HG02610 (cell line): ENCODE measurements around the gene TPRX1.
"Not testable (repeated sequence)": the region's sequence is repeated elsewhere in the genome, so short reads cannot be mapped to it uniquely, and the experiment has no call there.

Experiments
- ATAC-seq: cut with Tn5 transposase; IDR thresholded peaks from one replicate; pipeline ENCODE4 v1.9.1; 2021; ENCODE audit warnings: mild to moderate bottlenecking, moderate library complexity; ENCODE audit not compliant: unreplicated experiment

TPRX1 gene

DNA sequence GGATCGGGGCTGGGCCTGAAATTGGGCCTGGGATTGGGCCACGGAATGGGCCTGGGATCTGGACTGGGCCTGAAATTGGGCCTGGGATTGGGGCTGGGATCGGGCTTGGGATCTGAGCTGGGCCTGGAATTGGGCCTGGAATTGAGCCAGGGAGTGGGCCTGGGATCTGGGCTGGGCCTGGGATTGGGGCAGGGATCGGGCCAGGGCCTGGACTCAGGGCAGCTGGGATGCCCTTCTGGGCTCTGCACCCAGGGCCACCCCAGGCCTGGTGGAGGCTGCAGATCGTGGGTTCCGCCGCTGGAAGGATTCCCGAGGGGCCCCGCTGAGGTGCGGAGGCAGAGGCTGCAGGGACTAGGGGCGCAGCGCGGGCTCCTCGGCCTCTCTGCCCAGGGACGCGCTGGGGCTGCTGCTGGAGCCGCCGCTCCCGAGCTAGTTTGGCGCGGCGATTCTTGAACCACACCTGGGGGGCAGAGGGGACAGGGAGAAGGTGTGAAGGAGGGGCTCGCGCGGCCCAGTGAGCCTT, 1.8 kb downstream of the TPRX1 start:
- no peak for ATAC-seq

- ATAC-seq = no peak
These were observed 3.1 kb downstream of the TPRX1 start for GRCh38 chr19:47801270-47801669.

- ATAC-seq = no peak
These were observed 5.5 kb downstream of the TPRX1 start for GRCh38 chr19:47798904-47799266.

GRCh38 chr19:47797996-47798903, 6.1 kb downstream of the TPRX1 start:
- no peak for ATAC-seq

DNA sequence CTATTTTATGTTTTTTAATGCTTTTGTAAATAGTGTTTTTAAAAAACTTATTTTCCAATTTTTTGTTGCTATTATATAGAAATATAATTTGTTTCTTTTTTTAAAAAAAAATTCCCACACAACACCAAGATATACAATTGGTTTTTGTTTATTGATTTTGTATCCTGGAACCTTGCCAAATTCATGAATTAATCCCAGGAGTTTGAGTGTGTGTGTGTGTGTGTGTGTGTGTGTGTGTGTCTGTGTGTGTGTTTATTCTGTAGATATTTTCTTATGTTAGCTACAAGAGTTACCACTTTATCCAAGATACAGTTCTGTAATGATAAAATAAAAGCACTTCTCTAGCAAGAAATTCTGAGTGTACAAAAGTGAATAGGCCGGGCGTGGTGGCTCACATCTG, 7.6 kb downstream of the TPRX1 start:
- ATAC-seq = no peak

DNA sequence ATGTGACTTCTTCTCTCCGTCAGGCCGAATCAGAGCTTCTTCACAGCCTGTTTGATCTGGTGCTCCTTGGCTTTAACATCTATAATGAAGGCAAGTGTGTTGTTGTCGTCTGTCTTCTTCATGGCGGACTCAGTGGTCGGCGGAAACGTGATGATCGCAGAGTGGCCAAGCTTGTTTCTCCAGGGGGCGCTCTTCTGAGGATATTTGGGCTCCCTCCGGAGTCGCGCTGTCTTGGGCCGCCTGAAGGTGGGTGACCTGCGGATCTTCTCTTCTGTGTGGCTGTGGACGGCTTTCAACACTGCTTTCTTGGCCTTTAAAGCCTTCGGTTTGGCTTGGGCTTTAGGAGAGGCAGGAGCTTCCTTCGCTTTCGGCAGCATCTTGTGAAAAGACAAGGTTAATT, 9.8 kb downstream of the TPRX1 start:
- no peak for ATAC-seq

DNA sequence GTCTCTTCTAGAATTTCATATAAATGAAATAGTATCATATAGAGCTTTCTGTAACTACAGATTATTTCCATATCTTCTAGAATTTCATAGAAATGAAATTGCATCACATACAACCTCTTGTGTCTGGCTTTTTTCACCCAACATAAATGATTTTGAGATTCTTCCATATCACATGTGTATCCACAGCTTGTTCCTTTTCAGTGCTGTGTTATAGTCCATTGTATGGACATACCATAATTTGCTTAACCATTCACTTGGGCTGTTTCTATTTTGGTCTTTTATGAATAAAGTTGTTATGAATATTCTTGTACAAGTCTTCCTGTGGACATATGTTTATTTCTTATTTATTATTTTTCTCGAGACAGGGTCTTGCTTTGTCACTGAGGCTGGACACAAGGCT, 11.7 kb downstream of the TPRX1 start:
- ATAC-seq = no peak

DNA sequence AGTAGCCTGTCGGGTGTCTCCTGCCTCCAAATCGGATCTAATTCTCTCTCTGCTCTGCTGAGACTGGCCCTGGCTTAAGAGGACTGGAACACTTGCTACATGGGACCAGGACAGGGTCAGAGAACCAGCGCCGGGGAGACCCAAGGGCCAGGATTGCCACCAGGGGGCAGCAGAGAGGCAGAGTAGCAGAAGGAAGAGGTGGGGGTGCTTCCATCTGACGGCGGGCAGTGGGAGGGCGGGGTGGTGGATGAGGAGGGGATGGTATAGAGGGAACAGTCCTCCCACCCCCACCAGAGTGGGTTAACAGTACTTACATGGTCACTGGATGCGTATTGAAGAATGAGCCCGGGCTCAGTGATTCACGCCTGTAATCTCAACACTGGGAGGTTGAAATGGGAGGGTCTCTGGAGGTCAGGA, 13.9 kb downstream of the TPRX1 start:
- no peak for ATAC-seq

DNA sequence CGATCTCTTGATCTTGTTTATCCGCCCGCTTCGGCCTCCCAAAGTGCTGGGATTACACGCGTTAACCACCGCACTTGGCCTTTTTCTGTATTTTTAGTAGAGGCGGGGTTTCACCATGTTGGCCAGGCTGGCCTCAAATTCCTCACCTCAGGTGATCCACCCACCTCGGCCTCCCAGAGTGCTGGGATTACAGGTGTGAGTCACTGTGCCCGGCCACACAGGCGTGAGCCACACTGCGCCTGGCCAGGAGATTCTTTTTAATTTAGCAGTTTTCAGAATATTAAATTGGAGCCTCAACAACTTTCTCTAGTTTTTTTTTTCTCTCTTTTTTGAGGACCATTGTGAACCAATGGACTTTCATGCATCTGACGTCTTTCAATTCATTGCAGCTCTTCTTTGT, 14.5 kb downstream of the TPRX1 start:
- not testable (repeated sequence) for ATAC-seq

- not testable (repeated sequence) for ATAC-seq
These were observed 17.0 kb downstream of the TPRX1 start for GRCh38 chr19:47787307-47787706.

DNA sequence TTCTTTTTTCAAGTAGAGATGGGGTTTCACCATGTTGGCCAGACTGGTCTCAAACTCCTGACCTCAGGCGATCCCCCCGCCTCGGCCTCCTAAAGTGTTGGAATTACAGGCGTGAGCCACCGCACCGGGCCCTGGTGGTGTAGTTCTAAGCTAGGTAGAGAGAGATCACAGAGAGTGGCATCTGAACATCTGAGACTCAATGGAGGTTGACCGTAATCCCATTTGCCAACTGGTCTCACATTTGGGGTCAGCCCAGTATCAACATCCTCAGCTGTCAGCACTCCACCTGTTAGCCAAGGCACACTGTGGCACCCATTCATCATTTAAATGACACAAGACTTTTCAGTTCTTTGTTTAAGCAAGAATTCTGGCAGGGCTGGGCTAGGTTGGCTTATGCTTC, 17.8 kb downstream of the TPRX1 start:
- no peak for ATAC-seq

GRCh38 chr19:47781590-47782262, 22.6 kb downstream of the TPRX1 start:
- ATAC-seq = no peak

- ATAC-seq = no peak
These were observed 24.2 kb downstream of the TPRX1 start for GRCh38 chr19:47780215-47780551.

- ATAC-seq = no peak
These were observed 24.7 kb downstream of the TPRX1 start for GRCh38 chr19:47779524-47780214.

GRCh38 chr19:47778954-47779351, 25.4 kb downstream of the TPRX1 start:
- ATAC-seq = no peak

DNA sequence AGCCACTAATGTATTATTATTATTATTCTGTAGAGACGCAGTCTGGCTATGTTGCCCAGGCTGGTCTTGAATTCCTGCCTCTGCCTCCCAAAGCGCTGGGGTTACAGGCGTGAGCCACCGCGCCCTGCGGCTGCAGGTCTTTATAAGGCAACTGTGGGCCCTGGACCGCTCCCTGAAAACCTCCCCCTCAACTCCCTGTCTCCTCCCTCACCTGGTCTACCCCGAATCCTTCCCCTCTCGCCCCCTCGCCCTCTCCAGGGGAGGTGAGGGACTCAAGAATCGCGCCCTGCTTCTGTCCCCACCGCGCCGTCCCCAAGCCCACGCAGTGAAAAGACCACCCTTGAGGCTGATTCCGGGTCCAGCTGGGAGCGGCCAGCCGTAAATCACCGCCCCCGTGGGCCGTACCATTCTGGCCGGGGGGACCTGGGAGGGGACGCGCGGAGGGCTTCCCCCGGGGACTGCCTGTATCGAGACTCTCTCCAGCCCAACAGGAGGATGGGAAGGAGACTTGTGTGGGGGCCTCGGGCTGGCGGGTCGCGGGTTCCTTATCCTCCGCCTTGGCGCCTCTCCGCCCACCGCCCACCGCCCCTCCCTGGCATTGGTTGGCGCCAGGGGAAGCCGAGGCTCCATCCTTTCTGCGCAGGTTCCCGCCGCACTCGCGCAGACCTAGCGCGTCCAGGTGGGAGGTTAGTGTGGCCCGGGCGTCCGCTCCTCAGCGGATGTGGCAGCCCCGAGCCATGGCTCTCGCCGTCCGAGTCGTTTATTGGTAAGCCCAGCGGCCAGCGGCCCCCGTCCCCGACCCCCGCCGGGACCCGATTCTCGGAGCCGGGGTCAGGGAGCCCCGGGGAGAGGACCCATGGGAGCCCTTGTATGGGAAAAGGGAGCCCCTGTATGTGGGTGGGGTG, 26.1 kb downstream of the TPRX1 start, which contains the start of gene SELENOW:
SELENOW (plus strand) TSS at position 655 of the 905 bp plus-strand sequence; CDS start at position 738, 83 bp downstream.
- peak; percentile 81 for ATAC-seq

GRCh38 chr19:47777245-47778048, 26.9 kb downstream of the TPRX1 start:
- not testable (repeated sequence) for ATAC-seq

DNA sequence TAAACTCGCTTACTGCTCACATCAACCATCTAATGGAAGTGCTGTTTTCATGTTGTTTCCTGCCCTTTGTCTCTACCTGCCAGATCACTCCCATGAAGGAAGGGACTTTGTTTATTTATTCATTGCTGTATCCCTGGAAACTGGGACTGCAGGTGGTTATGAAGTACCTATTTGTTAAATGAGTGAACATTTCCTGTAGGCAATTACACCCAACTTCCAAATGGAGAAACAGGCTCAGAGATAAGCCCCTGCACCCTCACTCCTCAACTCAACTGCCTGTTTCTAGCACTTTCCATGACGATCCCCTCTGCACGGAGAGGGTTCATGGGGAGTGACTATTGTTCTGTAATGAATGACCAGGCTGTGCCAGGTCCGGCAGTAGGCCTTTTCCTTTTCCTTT, 27.8 kb downstream of the TPRX1 start:
- no peak for ATAC-seq

DNA sequence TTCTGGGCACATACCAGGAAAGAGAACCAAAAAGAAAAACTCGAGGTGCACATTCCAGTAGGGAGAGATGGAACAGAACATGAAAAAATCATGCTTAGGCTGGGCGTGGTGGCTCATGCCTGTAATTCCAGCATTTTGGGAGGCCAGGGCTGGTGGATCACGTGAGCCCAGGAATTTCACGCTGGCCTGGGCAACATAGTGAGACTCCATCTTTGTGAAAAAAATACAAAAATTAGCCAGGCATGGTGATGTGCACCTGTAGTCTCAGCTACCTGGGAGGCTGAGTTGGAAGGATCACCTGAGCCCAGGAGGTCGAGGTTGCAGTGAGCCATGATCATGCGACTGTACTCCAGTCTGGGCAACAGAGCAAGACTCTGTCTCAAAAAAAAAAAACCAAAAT, 33.1 kb downstream of the TPRX1 start:
- ATAC-seq = not testable (repeated sequence)

- no peak for ATAC-seq
These were observed 34.8 kb downstream of the TPRX1 start for GRCh38 chr19:47769534-47769933.
